Activated T-cell treated with anti-CD3 and anti-CD28 coated beads, Interleukin-2, amount 50 U/mL, for 48 hours (primary cell): ENCODE results near the gene CHGA.

ENCODE experiments used
- DNase-seq, 2 experiments: peaks; one replicate each; pipeline ENCODE4 v3.0.0-alpha.2; 2020

CHGA gene

GRCh38 chr14:92906420-92906819 lies 16.5 kb upstream of the CHGA start:
- no peak for DNase-seq

GRCh38 chr14:92906823-92907222 lies 16.1 kb upstream of the CHGA start:
- DNase-seq, result no peak

DNA sequence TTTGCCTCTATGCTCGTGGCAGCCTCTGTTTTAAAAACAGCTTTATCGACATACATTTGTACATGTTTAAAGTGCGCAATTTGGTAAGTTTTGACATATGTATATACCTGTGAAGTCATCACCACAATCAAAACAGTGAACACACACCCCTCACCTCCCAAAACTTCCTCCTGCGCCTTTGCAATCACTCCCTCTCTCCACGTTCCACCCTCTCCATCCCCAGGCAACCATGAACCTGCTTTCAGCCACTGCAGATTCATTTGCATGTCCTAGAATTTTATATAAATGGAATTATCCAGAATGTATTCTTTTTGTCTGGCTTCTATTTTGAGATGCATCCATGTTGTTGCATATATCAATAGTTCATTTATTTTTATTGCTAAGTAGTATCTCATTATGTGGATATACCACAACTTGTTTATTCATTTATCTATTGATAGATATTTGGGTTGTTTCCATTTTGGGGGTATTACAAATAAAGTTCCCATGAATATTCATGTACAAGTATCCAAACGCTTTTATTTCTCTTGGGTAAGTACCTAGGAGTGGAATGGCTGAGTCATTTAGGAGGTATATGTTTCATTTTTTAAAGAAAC lies 15.5 kb upstream of the CHGA start:
- DNase-seq, result no peak

DNA sequence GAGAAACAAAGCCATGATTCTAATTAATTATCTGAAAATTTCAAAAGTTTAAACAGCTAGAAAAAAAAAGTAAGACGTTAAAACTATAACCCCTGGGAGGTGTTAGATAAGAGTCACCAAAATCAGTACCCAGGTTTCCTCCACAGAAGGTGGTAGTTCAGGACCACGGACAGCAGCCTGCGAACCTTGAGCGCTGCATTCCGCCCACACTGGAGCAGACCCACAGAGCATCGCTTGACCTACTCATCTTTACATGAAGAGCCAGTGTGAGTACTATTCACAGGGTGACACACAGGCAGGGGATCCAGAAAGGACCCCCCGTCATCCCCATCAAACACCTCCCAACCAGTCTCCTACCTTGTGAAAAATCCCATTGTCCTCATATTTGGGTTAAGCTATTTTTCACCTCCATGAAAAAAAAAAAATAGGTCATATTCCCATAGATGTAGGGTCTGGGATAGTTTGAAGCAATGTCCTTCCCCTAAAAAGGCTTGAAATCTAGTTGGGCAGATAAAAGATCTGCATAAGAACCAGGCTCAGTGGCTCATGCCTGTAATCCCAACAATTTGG lies 8.8 kb upstream of the CHGA start:
- peak; percentile 58 to 59 for DNase-seq

DNA sequence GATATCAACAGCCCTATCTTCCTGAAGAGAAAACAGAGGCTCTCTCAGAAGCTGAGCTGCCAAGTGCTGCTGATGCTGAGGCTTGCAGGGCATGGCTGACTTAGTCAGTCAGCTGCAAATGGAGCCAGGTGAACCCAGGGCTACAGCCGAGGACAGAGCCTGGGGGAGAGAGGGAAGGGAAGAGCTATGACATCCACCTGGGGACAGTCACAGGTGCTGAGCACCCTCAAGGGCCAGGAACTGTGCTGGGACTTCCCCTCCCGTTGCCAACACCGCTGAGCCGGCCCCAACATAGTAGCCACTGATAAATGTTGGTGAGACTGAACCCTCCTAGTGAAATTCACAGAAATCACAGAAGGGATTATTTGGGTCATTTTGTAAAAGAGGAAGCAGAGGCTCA lies 6.7 kb upstream of the CHGA start:
- no peak for DNase-seq

- no peak for DNase-seq
Observed at GRCh38 chr14:92917041-92917940, 5.7 kb upstream of the CHGA start.

GRCh38 chr14:92917956-92918355 lies 5.0 kb upstream of the CHGA start:
- DNase-seq, result no peak

GRCh38 chr14:92920001-92920400 lies 2.9 kb upstream of the CHGA start:
- no peak for DNase-seq

DNA sequence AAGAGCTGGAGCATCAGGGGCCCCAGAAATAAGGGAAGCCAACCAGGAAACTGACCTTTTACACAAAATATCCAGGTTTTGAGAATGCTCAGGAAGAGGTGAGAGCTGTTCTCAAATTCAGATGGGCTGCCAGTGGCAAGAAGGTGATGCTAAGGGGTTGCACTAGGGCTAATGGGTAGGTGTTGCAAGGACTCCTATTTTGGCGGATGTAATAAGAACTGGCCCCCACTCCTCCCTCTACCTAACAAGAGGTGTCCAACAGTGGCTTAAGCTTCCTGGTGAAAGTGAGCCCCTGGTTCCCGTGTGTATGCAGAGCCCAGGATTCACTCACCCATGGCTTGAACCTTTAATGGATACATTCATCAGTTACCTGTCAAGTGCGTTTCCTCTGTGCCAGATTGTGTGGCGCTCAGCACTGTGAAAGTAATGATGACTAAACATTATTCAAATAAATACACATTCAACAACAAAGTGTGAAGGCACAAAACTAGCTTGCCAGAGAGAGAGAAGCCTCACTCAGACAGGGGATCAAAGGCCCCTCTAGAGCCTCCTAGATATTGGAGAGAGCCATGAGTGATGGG lies 705 bp upstream of the CHGA start:
- DNase-seq, result no peak

- no peak for DNase-seq
Observed at GRCh38 chr14:92923744-92924103, 774 bp downstream of the CHGA start.

GRCh38 chr14:92924247-92924646 lies 1.3 kb downstream of the CHGA start:
- DNase-seq, result no peak

DNA sequence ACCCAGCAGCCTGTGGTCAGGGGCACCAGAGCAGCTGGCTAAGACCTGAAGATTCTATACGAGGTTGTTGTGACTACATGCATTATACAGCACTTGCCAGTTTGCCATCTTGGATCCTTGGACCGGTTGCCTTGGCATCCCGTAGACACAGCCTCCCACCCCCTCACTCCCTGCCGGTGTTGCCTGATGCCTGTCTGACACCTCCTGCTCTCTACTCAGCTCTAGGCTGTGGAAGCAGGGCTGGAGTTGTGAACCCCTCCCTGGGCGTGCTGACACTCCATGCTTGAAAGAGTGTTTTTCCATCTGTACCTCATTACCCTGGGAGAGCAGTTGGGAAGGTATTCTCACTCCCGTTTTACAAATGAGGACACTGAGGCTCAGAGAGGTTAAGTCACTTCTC lies 2.5 kb downstream of the CHGA start:
- DNase-seq, result no peak

DNA sequence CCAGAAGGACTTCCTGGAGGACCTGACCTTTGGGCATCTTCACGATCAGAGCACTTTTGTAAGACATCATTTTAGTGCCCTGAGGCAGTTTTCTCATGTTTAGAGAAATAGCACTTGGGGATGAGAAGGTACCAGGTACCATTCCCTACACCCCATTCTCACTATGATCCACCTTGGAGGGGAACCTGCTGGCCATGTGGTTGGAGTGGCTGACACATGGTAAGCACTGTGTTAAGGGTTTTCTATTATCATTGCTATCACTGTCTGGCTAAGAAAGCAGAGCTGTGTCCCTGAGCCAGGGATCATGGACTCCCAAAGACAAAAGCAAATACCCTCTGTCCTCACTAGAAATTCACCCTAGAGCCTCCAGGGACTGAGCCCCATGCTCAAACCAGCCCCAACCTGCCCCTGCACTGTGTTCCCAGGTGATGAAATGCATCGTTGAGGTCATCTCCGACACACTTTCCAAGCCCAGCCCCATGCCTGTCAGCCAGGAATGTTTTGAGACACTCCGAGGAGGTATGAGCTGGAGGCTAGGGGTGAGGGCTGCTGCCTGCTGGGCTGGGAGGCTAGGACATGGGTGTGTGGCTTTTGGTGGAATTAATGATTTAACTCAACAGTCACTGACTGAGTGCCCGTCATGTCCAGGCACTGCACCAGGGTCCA lies 3.4 kb downstream of the CHGA start:
- DNase-seq, result no peak

DNA sequence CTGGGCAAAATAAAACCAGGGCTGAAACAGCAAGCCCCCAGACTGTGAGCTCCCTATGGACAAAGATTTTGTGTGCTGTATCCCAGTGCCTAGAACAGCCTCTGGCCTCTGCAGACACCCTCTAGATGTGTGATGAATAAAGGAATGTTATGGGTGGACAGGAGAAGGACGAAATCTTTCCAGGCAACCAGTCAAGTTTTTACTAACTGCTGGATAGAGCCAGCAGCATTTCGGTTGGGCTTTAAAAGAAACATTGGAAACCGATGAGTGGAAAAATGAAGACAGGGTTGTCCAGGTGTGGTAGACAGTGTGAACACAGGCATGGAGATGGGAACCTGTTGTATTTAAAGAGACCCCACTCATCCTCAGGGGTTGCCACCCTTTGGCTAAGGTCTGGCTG lies 4.0 kb downstream of the CHGA start:
- no peak for DNase-seq

GRCh38 chr14:92927349-92928257 lies 4.7 kb downstream of the CHGA start:
- DNase-seq, result no peak

- DNase-seq, result no peak
Observed at GRCh38 chr14:92928258-92928629, 5.3 kb downstream of the CHGA start.

GRCh38 chr14:92928961-92929688 lies 6.2 kb downstream of the CHGA start:
- no peak for DNase-seq

DNA sequence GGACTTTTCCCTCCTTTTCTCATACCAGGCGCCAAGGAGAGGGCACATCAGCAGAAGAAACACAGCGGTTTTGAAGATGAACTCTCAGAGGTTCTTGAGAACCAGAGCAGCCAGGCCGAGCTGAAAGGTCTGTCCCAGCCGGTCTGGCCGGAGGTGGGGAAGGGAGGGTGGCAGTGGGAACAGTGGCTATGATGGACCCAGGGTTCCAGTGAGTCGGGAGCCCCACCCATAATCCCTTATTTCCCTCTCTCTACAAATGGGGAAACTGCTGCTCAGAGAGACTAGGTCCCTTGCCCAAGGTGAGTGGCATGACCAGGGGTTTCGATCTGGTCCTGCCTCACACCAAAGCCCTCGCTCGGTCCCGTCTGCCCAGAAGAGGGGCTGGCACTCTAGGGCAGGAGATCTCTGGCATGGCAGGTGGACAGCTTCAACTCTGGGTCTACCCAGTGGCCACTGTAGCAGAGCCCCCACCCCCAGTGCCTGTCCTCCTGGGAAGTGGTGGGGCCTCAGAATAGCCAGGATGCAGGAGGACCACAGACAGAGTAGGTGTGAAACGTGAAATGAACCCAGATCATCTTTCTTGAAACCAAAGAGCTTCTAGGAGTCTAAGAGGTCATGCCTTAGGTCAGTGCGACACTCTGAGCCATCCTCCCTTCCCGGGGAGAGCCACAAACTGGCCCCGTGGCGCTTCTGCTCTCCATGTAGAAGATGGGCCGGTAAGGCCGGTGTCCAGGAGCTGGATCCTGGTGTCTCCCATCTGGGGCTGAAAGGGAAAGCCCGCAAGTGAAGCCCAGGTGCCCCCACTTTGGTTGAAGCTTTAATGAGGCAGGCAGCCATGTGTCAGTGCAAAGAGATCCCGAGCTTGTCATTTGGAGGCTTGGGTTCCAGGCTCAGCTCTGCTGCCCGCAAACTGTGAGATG lies 7.0 kb downstream of the CHGA start:
- no peak for DNase-seq

DNA sequence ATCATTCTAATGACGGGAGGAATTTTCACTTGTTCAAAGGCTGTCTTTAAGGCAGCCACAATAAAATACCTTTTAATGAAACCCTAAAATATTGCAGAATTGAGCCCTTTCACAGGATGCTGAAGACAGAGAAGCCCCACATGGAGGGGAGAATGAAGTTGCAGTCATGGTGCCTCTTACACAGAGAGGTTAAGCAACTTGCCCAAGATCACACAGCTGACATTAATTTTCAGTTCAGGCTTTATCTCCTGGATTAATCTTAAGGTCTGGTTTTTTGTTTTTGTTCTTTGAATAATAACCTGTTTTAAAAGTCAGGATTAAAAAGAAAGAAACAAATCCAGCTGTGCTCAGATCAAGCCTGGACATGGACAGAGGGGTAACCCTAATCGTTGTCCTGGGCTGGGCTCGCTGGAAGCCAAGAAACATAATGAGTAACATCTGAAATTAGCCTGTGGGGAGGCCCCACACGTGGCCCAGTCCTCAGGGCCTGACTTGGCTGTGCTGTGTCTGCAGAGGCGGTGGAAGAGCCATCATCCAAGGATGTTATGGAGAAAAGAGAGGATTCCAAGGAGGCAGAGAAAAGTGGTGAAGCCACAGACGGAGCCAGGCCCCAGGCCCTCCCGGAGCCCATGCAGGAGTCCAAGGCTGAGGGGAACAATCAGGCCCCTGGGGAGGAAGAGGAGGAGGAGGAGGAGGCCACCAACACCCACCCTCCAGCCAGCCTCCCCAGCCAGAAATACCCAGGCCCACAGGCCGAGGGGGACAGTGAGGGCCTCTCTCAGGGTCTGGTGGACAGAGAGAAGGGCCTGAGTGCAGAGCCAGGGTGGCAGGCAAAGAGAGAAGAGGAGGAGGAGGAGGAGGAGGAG lies 8.0 kb downstream of the CHGA start:
- DNase-seq, result no peak
